PC-9 (cell line): ENCODE measurements around the gene ZDHHC8. TPM values are rescaled to one million over a fixed set of nuclear protein-coding genes. Genes with fewer than 3 reads are reported as not detected.

ENCODE experiments used
- BruUV-seq: library from RNA; stranded (reverse); fragments of 400-500 nt; replicated peaks from 2 replicates; lab custom pipeline; 2021; lab: Mats Ljungman, UMichigan
- CTCF ChIA-PET: fragments of 300-600 bp; sonication (Branson Sonifier 250); formaldehyde crosslinking; loops from one replicate; lab custom pipeline; 2022; ENCODE audit warnings: antibody characterized with exemption; lab: Charles Lee
- POLR2A ChIA-PET: fragments of 300-600 bp; sonication (Branson Sonifier 250); formaldehyde crosslinking; loops from one replicate; lab custom pipeline; 2022; ENCODE audit warnings: antibody characterized with exemption; ENCODE audit not compliant: unreplicated experiment; lab: Charles Lee
- DNase-seq, 2 experiments: peaks; one replicate each; pipeline versions ENCODE4 v3.0.0 to v3.0.0-alpha.2; 2015 to 2022; ENCODE audit warnings: mixed read lengths in 1 of 2
- H2AFZ ChIP-seq: fragments of 200-600 bp; sonication (generic); 2 replicates; pipeline ENCODE4 v1.8.1; 2017; ENCODE audit warnings: antibody characterized with exemption
- H3F3A ChIP-seq: fragments of 200-600 bp; sonication (generic); 2 replicates; pipeline ENCODE4 v1.8.1; 2017; ENCODE audit warnings: antibody characterized with exemption, mild to moderate bottlenecking, low read depth; ENCODE audit not compliant: insufficient read depth
- H3K27ac ChIP-seq: fragments of 200-600 bp; sonication (generic); 2 replicates; pipeline ENCODE4 v1.6.1; 2016; ENCODE audit warnings: mixed run types
- H3K27me3 ChIP-seq: fragments of 200-600 bp; sonication (generic); 2 replicates; pipeline ENCODE4 v1.6.1; 2016; ENCODE audit warnings: low read depth, mixed run types; ENCODE audit not compliant: insufficient read depth
- H3K36me3 ChIP-seq: fragments of 200-600 bp; sonication (generic); 2 replicates; pipeline ENCODE4 v1.6.1; 2016; ENCODE audit warnings: low read depth, mixed run types
- H3K4me1 ChIP-seq: fragments of 200-600 bp; sonication (generic); replicated peaks from 2 replicates; pipeline ENCODE4 v1.6.1; 2016; ENCODE audit warnings: mixed run types; ENCODE audit not compliant: insufficient read depth
- H3K4me2 ChIP-seq: fragments of 200-600 bp; sonication (generic); 2 replicates; pipeline ENCODE4 v1.6.1; 2017; ENCODE audit warnings: mixed run types
- H3K4me3 ChIP-seq: fragments of 200-600 bp; sonication (generic); 2 replicates; pipeline ENCODE4 v1.6.1; 2016; ENCODE audit warnings: mixed run types
- H3K79me2 ChIP-seq: fragments of 200-600 bp; sonication (generic); 2 replicates; pipeline ENCODE4 v1.6.1; 2017; ENCODE audit warnings: low read depth, mixed run types
- H3K9me2 ChIP-seq: fragments of 200-600 bp; sonication (generic); 2 replicates; pipeline ENCODE4 v1.8.1; 2017; ENCODE audit warnings: mild to moderate bottlenecking; ENCODE audit not compliant: insufficient read depth
- H3K9me3 ChIP-seq: fragments of 200-600 bp; sonication (generic); 2 replicates; pipeline ENCODE4 v1.8.1; 2016; ENCODE audit warnings: low read depth; ENCODE audit not compliant: insufficient read depth
- H4K20me1 ChIP-seq: fragments of 200-600 bp; sonication (generic); 2 replicates; pipeline ENCODE4 v1.8.1; 2017; ENCODE audit not compliant: insufficient read depth
- CTCF ChIP-seq: fragments of 200-600 bp; sonication (generic); conservative IDR thresholded peaks from 2 replicates; pipeline ENCODE4 v1.6.1; 2017; ENCODE audit warnings: mixed run types, antibody characterized with exemption, mild to moderate bottlenecking, moderate library complexity
- EZH2 ChIP-seq: fragments of 200-600 bp; sonication (generic); IDR thresholded peaks from 2 replicates; pipeline ENCODE4 v1.8.0; 2017; ENCODE audit warnings: antibody characterized with exemption, low read depth
- intact Hi-C: fragments of 100-400 bp; cut with micrococcal nuclease; formaldehyde crosslinking; loops from one replicate; pipeline ENCODE4 v1.10.0; 2022; ENCODE audit not compliant: unreplicated experiment
- total RNA-seq: library from RNA; stranded (reverse); gene quantifications from 2 replicates; pipeline ENCODE4 v1.2.3, GENCODE V29; 2021

ZDHHC8 gene
- total RNA-seq, 1 experiment from 2014 or later: 34.4 TPM

- CTCF ChIA-PET: no interaction called here
These were observed 37.7 kb downstream of the ZDHHC8 start for GRCh38 chr22:20169253-20169822.

GRCh38 chr22:20170170-20170569 is 38.6 kb downstream of the ZDHHC8 start:
- H3K4me2 ChIP-seq: no peak overlapping the region
- no peaks in the 10 kb centered on the region for H3K4me1 ChIP-seq
- ChIA-PET POLR2A (no interaction called here), CTCF (no interaction called here)
- H3K9me2 ChIP-seq: no peaks in the 10 kb centered on the region
- no peaks in the 10 kb centered on the region for H3K9me3 ChIP-seq
- no peaks in the 10 kb centered on the region for H4K20me1 ChIP-seq
- no peaks in the 10 kb centered on the region for H3F3A ChIP-seq
- TF ChIP-seq EZH2 (no peak), CTCF (no peak)
- intact Hi-C loops: no loop called here
- no peaks in the 10 kb centered on the region for H3K79me2 ChIP-seq
- no peak for DNase-seq
- H3K27me3 ChIP-seq: peaks cover 23% of the 10 kb centered on the region
- BruUV-seq: no TSS peak
- no peak overlapping the region for H2AFZ ChIP-seq
- no peaks in the 10 kb centered on the region for H3K36me3 ChIP-seq
- no peak overlapping the region for H3K4me3 ChIP-seq
- no peak overlapping the region for H3K27ac ChIP-seq

More at GRCh38 chr22:20169253-20169822, 37.7 kb downstream of the ZDHHC8 start:
- TF ChIP-seq CTCF: no peak
- TF ChIP-seq EZH2: no peak
- H3K4me3 ChIP-seq: no peak overlapping the region
- H3K4me2 ChIP-seq: no peak overlapping the region
- no peak for DNase-seq
- POLR2A ChIA-PET: no interaction called here
- no peaks in the 10 kb centered on the region for H3K79me2 ChIP-seq
- H3K36me3 ChIP-seq: no peaks in the 10 kb centered on the region
- H3K27ac ChIP-seq: no peak overlapping the region
- no peaks in the 10 kb centered on the region for H3F3A ChIP-seq
- no peak overlapping the region for H2AFZ ChIP-seq
- H3K9me2 ChIP-seq: no peaks in the 10 kb centered on the region
- peaks cover 19% of the 10 kb centered on the region for H3K27me3 ChIP-seq
- H3K9me3 ChIP-seq: no peaks in the 10 kb centered on the region
- intact Hi-C loops: no loop called here
- no peaks in the 10 kb centered on the region for H4K20me1 ChIP-seq
- BruUV-seq: no TSS peak
- H3K4me1 ChIP-seq: no peaks in the 10 kb centered on the region

- Histone ChIP-seq H3K4me3 (no peak overlapping the region), H3K79me2 (no peaks in the 10 kb centered on the region), H3K9me2 (no peaks in the 10 kb centered on the region), H3K36me3 (no peaks in the 10 kb centered on the region), H4K20me1 (no peaks in the 10 kb centered on the region), H3K27me3 (peaks cover 22% of the 10 kb centered on the region), H3K4me2 (no peak overlapping the region), H3F3A (no peaks in the 10 kb centered on the region), H3K4me1 (no peaks in the 10 kb centered on the region), H3K9me3 (no peaks in the 10 kb centered on the region), H3K27ac (no peak overlapping the region), H2AFZ (no peak overlapping the region)
- ChIA-PET CTCF (no interaction called here), POLR2A (no interaction called here)
- BruUV-seq: no TSS peak
- no peak for DNase-seq
- TF ChIP-seq CTCF (no peak), EZH2 (no peak)
- intact Hi-C loops: no loop called here
These were observed 39.9 kb downstream of the ZDHHC8 start for GRCh38 chr22:20171288-20172140.
